Astrocyte (in vitro differentiated cells and primary cell): Measurements from ENCODE around the gene IGFBP7. TPM values are rescaled to one million over a fixed set of nuclear protein-coding genes. Genes with fewer than 3 reads are reported as not detected.

ENCODE experiments used
- DNase-seq: peaks from one replicate; pipeline ENCODE4 v3.0.0-alpha.2; 2010; ENCODE audit warnings: low read depth
- FAIRE-seq: peaks from 2 replicates; lab custom pipeline; 2011; peaks lifted over from hg19 to GRCh38; lab: Jason Lieb, UNC
- H2AFZ ChIP-seq: 2 replicates; pipeline ENCODE4 v1.6.0; 2012; ENCODE audit warnings: low read depth, low read length, inconsistent platforms
- H3K27ac ChIP-seq: 2 replicates; pipeline ENCODE4 v1.5.1; 2011; ENCODE audit warnings: low read depth, low read length, inconsistent platforms
- H3K27me3 ChIP-seq: 2 replicates; pipeline ENCODE4 v1.6.0; 2011; ENCODE audit warnings: low read length, inconsistent platforms; ENCODE audit not compliant: insufficient read depth
- H3K36me3 ChIP-seq: 2 replicates; pipeline ENCODE4 v1.5.1; 2011; ENCODE audit warnings: low read length, inconsistent platforms; ENCODE audit not compliant: insufficient read depth
- H3K4me1 ChIP-seq: 2 replicates; pipeline ENCODE4 v1.5.1; 2011; ENCODE audit warnings: low read length, inconsistent platforms; ENCODE audit not compliant: insufficient read depth
- H3K4me2 ChIP-seq: 2 replicates; pipeline ENCODE4 v1.6.0; 2012; ENCODE audit warnings: low read length, inconsistent platforms
- H3K4me3 ChIP-seq: 2 replicates; pipeline ENCODE4 v1.5.1; 2011; ENCODE audit warnings: low read depth, mild to moderate bottlenecking, low read length, inconsistent platforms; ENCODE audit not compliant: insufficient read depth
- H3K79me2 ChIP-seq: 2 replicates; pipeline ENCODE4 v1.6.0; 2012; ENCODE audit warnings: mild to moderate bottlenecking, low read length, inconsistent platforms; ENCODE audit not compliant: insufficient read depth
- H3K9ac ChIP-seq: 2 replicates; pipeline ENCODE4 v1.6.0; 2012; ENCODE audit warnings: mild to moderate bottlenecking, low read length, inconsistent platforms
- H3K9me3 ChIP-seq: 2 replicates; pipeline ENCODE4 v1.5.1; 2012; ENCODE audit warnings: low read depth, mild to moderate bottlenecking, low read length, inconsistent platforms; ENCODE audit not compliant: insufficient read depth
- H4K20me1 ChIP-seq: 2 replicates; pipeline ENCODE4 v1.6.0; 2012; ENCODE audit warnings: low read length, inconsistent platforms; ENCODE audit not compliant: insufficient read depth
- H3K27ac Mint-ChIP-seq: one replicate; pipeline ENCODE4 v1.8.0; 2021; ENCODE audit warnings: mild to moderate bottlenecking, mixed read lengths; ENCODE audit not compliant: unreplicated experiment
- H3K27me3 Mint-ChIP-seq: one replicate; pipeline ENCODE4 v1.8.0; 2021; ENCODE audit warnings: low read depth, mixed read lengths; ENCODE audit not compliant: unreplicated experiment
- H3K36me3 Mint-ChIP-seq: one replicate; pipeline ENCODE4 v1.8.0; 2021; ENCODE audit warnings: low read depth, mixed read lengths; ENCODE audit not compliant: unreplicated experiment
- H3K4me1 Mint-ChIP-seq: one replicate; pipeline ENCODE4 v1.8.0; 2021; ENCODE audit warnings: low read depth, mixed read lengths; ENCODE audit not compliant: unreplicated experiment
- H3K4me3 Mint-ChIP-seq: one replicate; pipeline ENCODE4 v1.8.0; 2021; ENCODE audit warnings: mild to moderate bottlenecking, moderate library complexity, mixed read lengths; ENCODE audit not compliant: unreplicated experiment
- H3K9me3 Mint-ChIP-seq: one replicate; pipeline ENCODE4 v1.8.0; 2021; ENCODE audit warnings: mild to moderate bottlenecking, mixed read lengths; ENCODE audit not compliant: unreplicated experiment
- CTCF ChIP-seq: IDR thresholded peaks from 2 replicates; pipeline ENCODE4 v1.5.1; 2011; ENCODE audit warnings: low read depth, mild to moderate bottlenecking, inconsistent platforms, low read length, moderate library complexity; ENCODE audit not compliant: insufficient read depth
- EZH2 ChIP-seq: IDR thresholded peaks from 2 replicates; pipeline ENCODE4 v1.6.1; 2012; ENCODE audit warnings: mild to moderate bottlenecking, low read length, inconsistent platforms; ENCODE audit not compliant: insufficient read depth
- total RNA-seq: library from RNA; stranded (reverse); gene quantifications from 2 replicates; pipeline ENCODE4 v1.2.1, GENCODE V29; 2021

Gene IGFBP7
- total RNA-seq, 1 donor from 2014 or later: 930 TPM

GRCh38 chr4:57106181-57106580 lies 4.0 kb downstream of the IGFBP7 start:
- Histone ChIP-seq H3K4me2 (peak overlapping the region; percentile 87), H3K79me2 (peaks cover 88% of the 10 kb centered on the region), H3K9me3 (no peaks in the 10 kb centered on the region), H3K9ac (no peak overlapping the region), H3K4me3 (no peak overlapping the region), H3K27ac (no peak overlapping the region), H4K20me1 (peaks cover 18% of the 10 kb centered on the region), H3K4me1 (peaks cover 33% of the 10 kb centered on the region), H2AFZ (no peak overlapping the region), H3K36me3 (peaks cover 20% of the 10 kb centered on the region), H3K27me3 (no peaks in the 10 kb centered on the region)
- FAIRE-seq (no peak), DNase-seq (no peak)
- Mint-ChIP-seq H3K4me1 (peaks cover 56% of the 10 kb centered on the region), H3K36me3 (peaks cover 26% of the 10 kb centered on the region), H3K27ac (no peak overlapping the region), H3K27me3 (no peaks in the 10 kb centered on the region), H3K4me3 (peak overlapping the region; percentile 95), H3K9me3 (peaks cover 1% of the 10 kb centered on the region)
- TF ChIP-seq EZH2 (no peak), CTCF (no peak)

- TF ChIP-seq CTCF: no peak
- TF ChIP-seq EZH2: no peak
- Mint-ChIP-seq H3K27me3 (no peaks in the 10 kb centered on the region), H3K4me3 (peak overlapping the region; percentile 70), H3K4me1 (peaks cover 58% of the 10 kb centered on the region), H3K36me3 (peaks cover 32% of the 10 kb centered on the region), H3K27ac (peak overlapping the region; percentile 75), H3K9me3 (peaks cover 1% of the 10 kb centered on the region)
- DNase-seq (no peak), FAIRE-seq (peak; percentile 78)
- Histone ChIP-seq H3K9me3 (no peaks in the 10 kb centered on the region), H3K79me2 (peaks cover 99% of the 10 kb centered on the region), H3K4me1 (peaks cover 33% of the 10 kb centered on the region), H3K27me3 (no peaks in the 10 kb centered on the region), H3K36me3 (peaks cover 26% of the 10 kb centered on the region), H3K4me3 (no peak overlapping the region), H4K20me1 (peaks cover 18% of the 10 kb centered on the region), H3K9ac (peak overlapping the region; percentile 28), H2AFZ (no peak overlapping the region), H3K27ac (peak overlapping the region; percentile 44), H3K4me2 (peak overlapping the region; percentile 54)
These were observed 5.3 kb downstream of the IGFBP7 start for GRCh38 chr4:57104706-57105560.

GRCh38 chr4:57103051-57103450 lies 7.1 kb downstream of the IGFBP7 start:
- Histone ChIP-seq H3K4me3 (peak overlapping the region; percentile 33), H3K27ac (peak overlapping the region; percentile 77), H3K9ac (peak overlapping the region; percentile 70), H3K79me2 (peaks cover 99% of the 10 kb centered on the region), H4K20me1 (peaks cover 10% of the 10 kb centered on the region), H3K9me3 (no peaks in the 10 kb centered on the region), H3K27me3 (no peaks in the 10 kb centered on the region), H3K36me3 (peaks cover 29% of the 10 kb centered on the region), H2AFZ (no peak overlapping the region), H3K4me2 (peak overlapping the region; percentile 54), H3K4me1 (peaks cover 50% of the 10 kb centered on the region)
- DNase-seq: no peak
- H3K9me3 Mint-ChIP-seq: no peaks in the 10 kb centered on the region
- FAIRE-seq: peak; percentile 29
- H3K4me3 Mint-ChIP-seq: peak overlapping the region; percentile 58
- TF ChIP-seq EZH2 (no peak), CTCF (no peak)
- H3K27me3 Mint-ChIP-seq: no peaks in the 10 kb centered on the region
- H3K36me3 Mint-ChIP-seq: peaks cover 29% of the 10 kb centered on the region
- peak overlapping the region; percentile 97 for H3K27ac Mint-ChIP-seq
- H3K4me1 Mint-ChIP-seq: peaks cover 68% of the 10 kb centered on the region
